HepG2 (cell line): Measurements from ENCODE around the gene AMDHD1. TPM values are rescaled to one million over a fixed set of nuclear protein-coding genes. Genes with fewer than 3 reads are reported as not detected.
A peak's percentile ranks its signal among the peaks of the same experiment; 100 is the strongest.

Source experiments
- DR1 ChIP-seq: sonication (generic); formaldehyde crosslinking; IDR thresholded peaks from 2 replicates; pipeline ENCODE4 v1.8.0; 2021; ENCODE audit warnings: mild to moderate bottlenecking, missing genetic modification reagents, inconsistent platforms
- E2F2 ChIP-seq: sonication (generic); formaldehyde crosslinking; IDR thresholded peaks from 2 replicates; pipeline ENCODE4 v1.4.0; 2020; ENCODE audit warnings: missing genetic modification reagents, borderline replicate concordance
- EED ChIP-seq: sonication (generic); formaldehyde crosslinking; IDR thresholded peaks from 2 replicates; pipeline ENCODE4 v1.5.0; 2020; ENCODE audit warnings: mild to moderate bottlenecking, missing genetic modification reagents
- HOXA5 ChIP-seq: sonication (generic); formaldehyde crosslinking; IDR thresholded peaks from 2 replicates; pipeline ENCODE4 v1.4.0; 2020; ENCODE audit warnings: missing genetic modification reagents
- ISL2 ChIP-seq: sonication (generic); formaldehyde crosslinking; IDR thresholded peaks from 2 replicates; pipeline ENCODE4 v1.5.0; 2020; ENCODE audit warnings: missing genetic modification reagents
- MEIS1 ChIP-seq: sonication (generic); formaldehyde crosslinking; IDR thresholded peaks from 2 replicates; pipeline ENCODE4 v1.9.0; 2021; ENCODE audit warnings: mild to moderate bottlenecking, missing genetic modification reagents, moderate library complexity, borderline replicate concordance
- MYPOP ChIP-seq: sonication (generic); formaldehyde crosslinking; IDR thresholded peaks from 2 replicates; pipeline ENCODE4 v1.8.1; 2023; ENCODE audit warnings: mild to moderate bottlenecking, moderate library complexity, missing genetic modification reagents
- NFIC ChIP-seq: IDR thresholded peaks from 2 replicates; pipeline ENCODE4 v1.6.1; 2012; ENCODE audit warnings: mild to moderate bottlenecking, low read length, inconsistent platforms
- RAD51 ChIP-seq: fragments of 450-650 bp; IDR thresholded peaks from 2 replicates; pipeline ENCODE4 v1.6.1; 2016; ENCODE audit warnings: borderline replicate concordance
- REPIN1 ChIP-seq: sonication (generic); formaldehyde crosslinking; IDR thresholded peaks from 2 replicates; pipeline ENCODE4 v1.8.0; 2022; ENCODE audit warnings: missing genetic modification reagents, low read depth, mild to moderate bottlenecking, borderline replicate concordance
- SMC3 ChIP-seq: IDR thresholded peaks from 2 replicates; pipeline ENCODE4 v1.6.1; 2011; ENCODE audit warnings: low read length, improper control_type of control experiment
- SNAPC4 ChIP-seq: sonication (generic); formaldehyde crosslinking; IDR thresholded peaks from 2 replicates; pipeline ENCODE4 v1.4.0; 2020; ENCODE audit warnings: mild to moderate bottlenecking, missing genetic modification reagents
- SPEN ChIP-seq: sonication (generic); formaldehyde crosslinking; IDR thresholded peaks from 2 replicates; pipeline ENCODE4 v1.5.1; 2020; ENCODE audit warnings: low read depth, mild to moderate bottlenecking, missing genetic modification reagents
- TRIM24 ChIP-seq: sonication (generic); formaldehyde crosslinking; IDR thresholded peaks from 2 replicates; pipeline ENCODE4 v1.8.0; 2022; ENCODE audit warnings: mild to moderate bottlenecking, missing genetic modification reagents
- ZBTB2 ChIP-seq: sonication (generic); formaldehyde crosslinking; IDR thresholded peaks from 2 replicates; pipeline ENCODE4 v1.8.0; 2022; ENCODE audit warnings: low read depth, missing genetic modification reagents
- ZFP37 ChIP-seq: sonication (generic); formaldehyde crosslinking; IDR thresholded peaks from 2 replicates; pipeline ENCODE4 v1.4.0; 2020; ENCODE audit warnings: missing genetic modification reagents, borderline replicate concordance
- ZNF281 ChIP-seq: sonication (generic); formaldehyde crosslinking; IDR thresholded peaks from 2 replicates; pipeline ENCODE4 v1.4.0; 2020; ENCODE audit warnings: missing genetic modification reagents, borderline replicate concordance
- ZSCAN20 ChIP-seq: sonication (generic); formaldehyde crosslinking; IDR thresholded peaks from 2 replicates; pipeline ENCODE4 v1.4.0; 2020; ENCODE audit warnings: missing genetic modification reagents, mild to moderate bottlenecking, borderline replicate concordance
- polyA plus RNA-seq, 8 experiments: library from polyadenylated mRNA; depleted of rRNA in 3 of 8; stranded (reverse) in 7 of 8; unstranded in 1 of 8; fragments of >200 nt; fragmentation: Illumina TruSeq in 4 of 8; extraction: Trizol in 4 of 8; gene quantifications; 2 replicates each; pipeline versions ENCODE4 v1.2.1 to v1.2.3, GENCODE V29; 2011 to 2016; ENCODE audit warnings: low read depth in 4 of 8, missing spikeins in 1 of 8, mixed read lengths in 1 of 8; ENCODE audit not compliant: insufficient read depth in 1 of 8
- total RNA-seq, 5 experiments: library from RNA; depleted of rRNA; stranded (reverse); fragments of >200 nt; fragmentation: Illumina TruSeq; extraction: Trizol; gene quantifications; 2 replicates each; pipeline ENCODE4 v1.2.3, GENCODE V29; 2016; ENCODE audit warnings: low read depth in 1 of 5

AMDHD1 gene
- total and polyA plus RNA-seq, 2 of the 13 experiments (the other 11 are each of a cell fraction or from before 2014, with no cell fraction given) = 6.5 to 29.6 TPM

- TF ChIP-seq SNAPC4 (CRISPR knock-in tag) (no peak), HOXA5 (CRISPR knock-in tag) (peak; percentile 81; the same call in 1 of the 2 replicates), MEIS1 (CRISPR knock-in tag) (no peak), ZBTB2 (0 out of 2 replicates have a peak, but pooled peaks have one; percentile 21), REPIN1 (CRISPR knock-in tag) (peak; percentile 42; the same call in 1 of the 2 replicates), ZNF281 (CRISPR knock-in tag) (no peak), RAD51 (no peak), EED (CRISPR knock-in tag) (peak; percentile 32; the same call in 1 of the 2 replicates), ZFP37 (CRISPR knock-in tag) (no peak), ZSCAN20 (CRISPR knock-in tag) (no peak), TRIM24 (CRISPR knock-in tag) (no peak), NFIC (no peak), MYPOP (CRISPR knock-in tag) (peak; percentile 88; the same call in 1 of the 2 replicates), ISL2 (CRISPR knock-in tag) (no peak), DR1 (CRISPR knock-in tag) (peak; percentile 38; the same call in 1 of the 2 replicates), SPEN (CRISPR knock-in tag) (peak; percentile 87), SMC3 (no peak), E2F2 (CRISPR knock-in tag) (peak; percentile 16; the same call in 1 of the 2 replicates)
These were observed at the start of gene AMDHD1 (continued) for GRCh38 chr12:95943330-95943842.
